Activated T-cell treated with anti-CD3 and anti-CD28 coated beads, Interleukin-2, amount 50 U/mL, for 24 hours (primary cell): ENCODE results near the gene WDFY4.

Experiments used
- DNase-seq: peaks from one replicate; pipeline ENCODE4 v3.0.0-alpha.2; 2020
- H3K27ac Mint-ChIP-seq: 2 replicates; pipeline ENCODE4 v1.8.0; 2020; ENCODE audit warnings: mild to moderate bottlenecking, mixed read lengths
- H3K27me3 Mint-ChIP-seq: 2 replicates; pipeline ENCODE4 v1.8.0; 2020; ENCODE audit warnings: mixed read lengths
- H3K36me3 Mint-ChIP-seq: 2 replicates; pipeline ENCODE4 v1.8.0; 2020; ENCODE audit warnings: low read depth, mixed read lengths
- H3K4me1 Mint-ChIP-seq: 2 replicates; pipeline ENCODE4 v1.8.0; 2020; ENCODE audit warnings: low read depth, mixed read lengths
- H3K4me3 Mint-ChIP-seq: 2 replicates; pipeline ENCODE4 v1.8.0; 2020; ENCODE audit warnings: mild to moderate bottlenecking, moderate library complexity, mixed read lengths
- H3K9me3 Mint-ChIP-seq: 2 replicates; pipeline ENCODE4 v1.8.0; 2020; ENCODE audit warnings: mixed read lengths

WDFY4 gene

GRCh38 chr10:48782386-48782785, 97.7 kb downstream of the WDFY4 start:
- H3K4me1 Mint-ChIP-seq: no peaks in the 10 kb centered on the region
- H3K27me3 Mint-ChIP-seq: peaks cover 3% of the 10 kb centered on the region
- H3K27ac Mint-ChIP-seq: no peak overlapping the region
- no peak for DNase-seq
- H3K9me3 Mint-ChIP-seq: no peaks in the 10 kb centered on the region
- no peaks in the 10 kb centered on the region for H3K36me3 Mint-ChIP-seq
- H3K4me3 Mint-ChIP-seq: no peak overlapping the region

GRCh38 chr10:48784031-48784430, 99.4 kb downstream of the WDFY4 start:
- no peaks in the 10 kb centered on the region for H3K4me1 Mint-ChIP-seq

GRCh38 chr10:48785796-48786195, 101.1 kb downstream of the WDFY4 start:
- Mint-ChIP-seq H3K27me3 (peaks cover 14% of the 10 kb centered on the region), H3K9me3 (no peaks in the 10 kb centered on the region), H3K27ac (no peak overlapping the region), H3K4me1 (no peaks in the 10 kb centered on the region), H3K4me3 (no peak overlapping the region), H3K36me3 (no peaks in the 10 kb centered on the region)
- no peak for DNase-seq

More at GRCh38 chr10:48784031-48784430, 99.4 kb downstream of the WDFY4 start:
- no peak for DNase-seq
- no peaks in the 10 kb centered on the region for H3K36me3 Mint-ChIP-seq
- no peaks in the 10 kb centered on the region for H3K9me3 Mint-ChIP-seq
- peaks cover 5% of the 10 kb centered on the region for H3K27me3 Mint-ChIP-seq
- no peak overlapping the region for H3K27ac Mint-ChIP-seq
- H3K4me3 Mint-ChIP-seq: no peak overlapping the region

- no peaks in the 10 kb centered on the region for H3K4me1 Mint-ChIP-seq
- no peak for DNase-seq
- H3K4me3 Mint-ChIP-seq: no peak overlapping the region
- no peak overlapping the region for H3K27ac Mint-ChIP-seq
- no peaks in the 10 kb centered on the region for H3K36me3 Mint-ChIP-seq
- H3K9me3 Mint-ChIP-seq: no peaks in the 10 kb centered on the region
- peaks cover 18% of the 10 kb centered on the region for H3K27me3 Mint-ChIP-seq
Observed at GRCh38 chr10:48786606-48787282, 102.1 kb downstream of the WDFY4 start.

GRCh38 chr10:48788554-48788953, 103.9 kb downstream of the WDFY4 start:
- Mint-ChIP-seq H3K4me1 (no peaks in the 10 kb centered on the region), H3K4me3 (no peak overlapping the region), H3K9me3 (no peaks in the 10 kb centered on the region), H3K27me3 (peaks cover 24% of the 10 kb centered on the region), H3K27ac (no peak overlapping the region), H3K36me3 (no peaks in the 10 kb centered on the region)
- DNase-seq: no peak

- Mint-ChIP-seq H3K27ac (no peak overlapping the region), H3K9me3 (no peaks in the 10 kb centered on the region), H3K36me3 (no peaks in the 10 kb centered on the region), H3K4me1 (no peaks in the 10 kb centered on the region), H3K4me3 (no peak overlapping the region), H3K27me3 (peaks cover 24% of the 10 kb centered on the region)
- no peak for DNase-seq
Observed at GRCh38 chr10:48789486-48790456, 105.1 kb downstream of the WDFY4 start.

- no peaks in the 10 kb centered on the region for H3K4me1 Mint-ChIP-seq
- peaks cover 24% of the 10 kb centered on the region for H3K27me3 Mint-ChIP-seq
- no peak for DNase-seq
- no peak overlapping the region for H3K27ac Mint-ChIP-seq
- no peak overlapping the region for H3K4me3 Mint-ChIP-seq
- H3K36me3 Mint-ChIP-seq: no peaks in the 10 kb centered on the region
- no peaks in the 10 kb centered on the region for H3K9me3 Mint-ChIP-seq
Observed at GRCh38 chr10:48790457-48791044, 105.9 kb downstream of the WDFY4 start.

GRCh38 chr10:48791267-48791928, 106.7 kb downstream of the WDFY4 start:
- Mint-ChIP-seq H3K27me3 (peaks cover 24% of the 10 kb centered on the region), H3K36me3 (no peaks in the 10 kb centered on the region), H3K9me3 (no peaks in the 10 kb centered on the region), H3K4me3 (no peak overlapping the region), H3K4me1 (no peaks in the 10 kb centered on the region), H3K27ac (no peak overlapping the region)
- DNase-seq: no peak

- DNase-seq: no peak
- Mint-ChIP-seq H3K27ac (no peak overlapping the region), H3K27me3 (peaks cover 23% of the 10 kb centered on the region)
Observed at GRCh38 chr10:48792121-48792520, 107.4 kb downstream of the WDFY4 start.

GRCh38 chr10:48792687-48793096, 108.0 kb downstream of the WDFY4 start:
- Mint-ChIP-seq H3K9me3 (no peaks in the 10 kb centered on the region), H3K36me3 (no peaks in the 10 kb centered on the region), H3K27ac (no peak overlapping the region), H3K4me1 (no peaks in the 10 kb centered on the region), H3K4me3 (no peak overlapping the region), H3K27me3 (peaks cover 19% of the 10 kb centered on the region)
- no peak for DNase-seq

More at GRCh38 chr10:48792121-48792520, 107.4 kb downstream of the WDFY4 start:
- no peaks in the 10 kb centered on the region for H3K4me1 Mint-ChIP-seq
- H3K36me3 Mint-ChIP-seq: no peaks in the 10 kb centered on the region
- no peaks in the 10 kb centered on the region for H3K9me3 Mint-ChIP-seq
- H3K4me3 Mint-ChIP-seq: no peak overlapping the region

- Mint-ChIP-seq H3K27me3 (peaks cover 19% of the 10 kb centered on the region), H3K36me3 (no peaks in the 10 kb centered on the region), H3K4me1 (no peaks in the 10 kb centered on the region), H3K4me3 (no peak overlapping the region), H3K9me3 (no peaks in the 10 kb centered on the region), H3K27ac (no peak overlapping the region)
- DNase-seq: no peak
Observed at GRCh38 chr10:48794074-48794473, 109.4 kb downstream of the WDFY4 start.

- Mint-ChIP-seq H3K36me3 (no peaks in the 10 kb centered on the region), H3K4me3 (no peak overlapping the region), H3K4me1 (peaks cover 20% of the 10 kb centered on the region), H3K9me3 (peaks cover 6% of the 10 kb centered on the region), H3K27ac (no peak overlapping the region), H3K27me3 (peaks cover 5% of the 10 kb centered on the region)
- DNase-seq: no peak
Observed at GRCh38 chr10:48796713-48797245, 112.1 kb downstream of the WDFY4 start.

GRCh38 chr10:48797830-48798229, 113.2 kb downstream of the WDFY4 start:
- H3K4me3 Mint-ChIP-seq: no peak overlapping the region
- no peaks in the 10 kb centered on the region for H3K36me3 Mint-ChIP-seq
- H3K4me1 Mint-ChIP-seq: peaks cover 29% of the 10 kb centered on the region
- H3K27me3 Mint-ChIP-seq: no peaks in the 10 kb centered on the region
- no peak overlapping the region for H3K27ac Mint-ChIP-seq
- peaks cover 6% of the 10 kb centered on the region for H3K9me3 Mint-ChIP-seq
- DNase-seq: no peak
